Stimulated activated naive CD8-positive, alpha-beta T cell treated with anti-CD3 and anti-CD28 coated beads, Interleukin-15, amount 100 ng/mL, for 72 hours (primary cell): ENCODE measurements around the gene SCN7A.

Experiments
- ATAC-seq: fragments of 150-1000 bp; cut with Tn5 transposase; 2 replicates; pipeline ENCODE4 v1.10.0; 2021; ENCODE audit warnings: mild to moderate bottlenecking, moderate library complexity
- DNase-seq, 2 donors: peaks; one replicate each; pipeline ENCODE4 v3.0.0; 2021 to 2022
- H3K27ac Mint-ChIP-seq, 2 donors: one replicate each; pipeline ENCODE4 v1.8.0; 2022; ENCODE audit warnings: mild to moderate bottlenecking in 2 of 2, mixed read lengths in 2 of 2, moderate library complexity in 2 of 2
- H3K27me3 Mint-ChIP-seq: one replicate; pipeline ENCODE4 v1.8.0; 2022; ENCODE audit warnings: mixed read lengths
- H3K4me1 Mint-ChIP-seq: one replicate; pipeline ENCODE4 v1.8.0; 2022; ENCODE audit warnings: mild to moderate bottlenecking, mixed read lengths
- H3K4me3 Mint-ChIP-seq, 2 donors: one replicate each; pipeline ENCODE4 v1.8.0; 2022; ENCODE audit warnings: mild to moderate bottlenecking in 2 of 2, mixed read lengths in 2 of 2, moderate library complexity in 1 of 2
- H3K9me3 Mint-ChIP-seq, 2 donors: one replicate each; pipeline ENCODE4 v1.8.0; 2022; ENCODE audit warnings: mixed read lengths in 2 of 2

SCN7A gene

GRCh38 chr2:166384774-166385173 is 109.3 kb downstream of the SCN7A start:
- H3K9me3 Mint-ChIP-seq, result no peaks in the 10 kb centered on the region
- ATAC-seq, result no peak

GRCh38 chr2:166382448-166382847 is 111.6 kb downstream of the SCN7A start:
- Mint-ChIP-seq H3K4me1 (no peaks in the 10 kb centered on the region), H3K4me3 (no peak overlapping the region), H3K27me3 (peaks cover 11% of the 10 kb centered on the region), H3K9me3 (no peaks in the 10 kb centered on the region), H3K27ac (no peak overlapping the region)
- no peak for DNase-seq
- ATAC-seq, result no peak

More at GRCh38 chr2:166384774-166385173, 109.3 kb downstream of the SCN7A start:
- no peak overlapping the region for H3K4me3 Mint-ChIP-seq
- H3K27ac Mint-ChIP-seq, result no peak overlapping the region
- no peak for DNase-seq
- H3K4me1 Mint-ChIP-seq, result no peaks in the 10 kb centered on the region
- H3K27me3 Mint-ChIP-seq, result no peaks in the 10 kb centered on the region

- Mint-ChIP-seq H3K27ac (no peak overlapping the region), H3K4me3 (no peak overlapping the region), H3K4me1 (peaks cover 7% of the 10 kb centered on the region), H3K9me3 (no peaks in the 10 kb centered on the region), H3K27me3 (peaks cover 23% of the 10 kb centered on the region)
- no peak for DNase-seq
- ATAC-seq, result no peak
Observed at GRCh38 chr2:166380615-166381014, 113.4 kb downstream of the SCN7A start.

GRCh38 chr2:166376873-166377272 is 117.2 kb downstream of the SCN7A start:
- peaks cover 44% of the 10 kb centered on the region for H3K27me3 Mint-ChIP-seq
- ATAC-seq (no peak), DNase-seq (no peak)
- H3K9me3 Mint-ChIP-seq, result no peaks in the 10 kb centered on the region
- H3K4me1 Mint-ChIP-seq, result peaks cover 17% of the 10 kb centered on the region
- H3K4me3 Mint-ChIP-seq, result no peak overlapping the region
- H3K27ac Mint-ChIP-seq, result no peak overlapping the region

GRCh38 chr2:166376488-166376828 is 117.6 kb downstream of the SCN7A start:
- H3K4me3 Mint-ChIP-seq, result peak overlapping the region; percentile 75 to 82
- no peaks in the 10 kb centered on the region for H3K9me3 Mint-ChIP-seq
- ATAC-seq (no peak), DNase-seq (no peak)
- H3K4me1 Mint-ChIP-seq, result peaks cover 17% of the 10 kb centered on the region
- peaks cover 44% of the 10 kb centered on the region for H3K27me3 Mint-ChIP-seq
- no peak overlapping the region for H3K27ac Mint-ChIP-seq

GRCh38 chr2:166375736-166376487 is 118.1 kb downstream of the SCN7A start, which contains the start of gene SCN9A:
TSS of gene SCN9A (minus strand) at chr2:166375944. CDS start at chr2:166311756, 64,188 bp downstream.
- no peaks in the 10 kb centered on the region for H3K9me3 Mint-ChIP-seq
- H3K4me3 Mint-ChIP-seq, result peak within 1 kb of the TSS; percentile 75 to 82
- peak; percentile 77 for ATAC-seq
- no peak within 1 kb of the TSS for H3K27ac Mint-ChIP-seq
- peaks cover 44% of the 10 kb centered on the region for H3K27me3 Mint-ChIP-seq
- DNase-seq, result peak; percentile 8 to 9
- H3K4me1 Mint-ChIP-seq, result peaks cover 17% of the 10 kb centered on the region

GRCh38 chr2:166375195-166375735 is 118.8 kb downstream of the SCN7A start:
- peak; percentile 22 for ATAC-seq
- peaks cover 17% of the 10 kb centered on the region for H3K4me1 Mint-ChIP-seq
- H3K27me3 Mint-ChIP-seq, result peaks cover 44% of the 10 kb centered on the region
- H3K9me3 Mint-ChIP-seq, result no peaks in the 10 kb centered on the region
- peak overlapping the region; percentile 75 to 82 for H3K4me3 Mint-ChIP-seq
- DNase-seq, result peak in 1 of 2 donors; percentile 8
- no peak overlapping the region for H3K27ac Mint-ChIP-seq

GRCh38 chr2:166373951-166374350 is 120.1 kb downstream of the SCN7A start:
- Mint-ChIP-seq H3K9me3 (no peaks in the 10 kb centered on the region), H3K27me3 (peaks cover 44% of the 10 kb centered on the region), H3K4me1 (peaks cover 17% of the 10 kb centered on the region), H3K27ac (no peak overlapping the region), H3K4me3 (no peak overlapping the region)
- ATAC-seq (no peak), DNase-seq (no peak)

GRCh38 chr2:166373539-166373938 is 120.5 kb downstream of the SCN7A start:
- ATAC-seq (no peak), DNase-seq (no peak)
- Mint-ChIP-seq H3K27me3 (peaks cover 44% of the 10 kb centered on the region), H3K4me1 (peaks cover 17% of the 10 kb centered on the region), H3K4me3 (no peak overlapping the region), H3K9me3 (no peaks in the 10 kb centered on the region), H3K27ac (no peak overlapping the region)

GRCh38 chr2:166373105-166373504 is 120.9 kb downstream of the SCN7A start:
- peaks cover 17% of the 10 kb centered on the region for H3K4me1 Mint-ChIP-seq
- no peaks in the 10 kb centered on the region for H3K9me3 Mint-ChIP-seq
- H3K27ac Mint-ChIP-seq, result no peak overlapping the region
- H3K4me3 Mint-ChIP-seq, result no peak overlapping the region
- no peak for ATAC-seq
- peaks cover 39% of the 10 kb centered on the region for H3K27me3 Mint-ChIP-seq
- no peak for DNase-seq

GRCh38 chr2:166372046-166372445 is 122.0 kb downstream of the SCN7A start:
- ATAC-seq, result no peak
- Mint-ChIP-seq H3K27ac (no peak overlapping the region), H3K9me3 (no peaks in the 10 kb centered on the region)

GRCh38 chr2:166365803-166366420 is 128.1 kb downstream of the SCN7A start:
- Mint-ChIP-seq H3K27me3 (no peaks in the 10 kb centered on the region), H3K9me3 (no peaks in the 10 kb centered on the region)

More at GRCh38 chr2:166372046-166372445, 122.0 kb downstream of the SCN7A start:
- Mint-ChIP-seq H3K4me3 (no peak overlapping the region), H3K4me1 (peaks cover 17% of the 10 kb centered on the region), H3K27me3 (peaks cover 30% of the 10 kb centered on the region)
- no peak for DNase-seq

GRCh38 chr2:166365239-166365638 is 128.8 kb downstream of the SCN7A start:
- no peak overlapping the region for H3K4me3 Mint-ChIP-seq
- DNase-seq (no peak), ATAC-seq (no peak)
- no peaks in the 10 kb centered on the region for H3K9me3 Mint-ChIP-seq
- no peaks in the 10 kb centered on the region for H3K4me1 Mint-ChIP-seq
- H3K27me3 Mint-ChIP-seq, result no peaks in the 10 kb centered on the region
- H3K27ac Mint-ChIP-seq, result no peak overlapping the region

More at GRCh38 chr2:166365803-166366420, 128.1 kb downstream of the SCN7A start:
- ATAC-seq (no peak), DNase-seq (no peak)
- no peak overlapping the region for H3K27ac Mint-ChIP-seq
- no peaks in the 10 kb centered on the region for H3K4me1 Mint-ChIP-seq
- no peak overlapping the region for H3K4me3 Mint-ChIP-seq

GRCh38 chr2:166364476-166365161 is 129.4 kb downstream of the SCN7A start:
- H3K27ac Mint-ChIP-seq, result no peak overlapping the region
- no peaks in the 10 kb centered on the region for H3K4me1 Mint-ChIP-seq
- ATAC-seq, result no peak
- no peak overlapping the region for H3K4me3 Mint-ChIP-seq
- no peaks in the 10 kb centered on the region for H3K27me3 Mint-ChIP-seq
- H3K9me3 Mint-ChIP-seq, result no peaks in the 10 kb centered on the region
- DNase-seq, result no peak

- no peaks in the 10 kb centered on the region for H3K27me3 Mint-ChIP-seq
- ATAC-seq, result no peak
- DNase-seq, result no peak
- H3K9me3 Mint-ChIP-seq, result no peaks in the 10 kb centered on the region
- H3K4me3 Mint-ChIP-seq, result no peak overlapping the region
- no peak overlapping the region for H3K27ac Mint-ChIP-seq
- H3K4me1 Mint-ChIP-seq, result no peaks in the 10 kb centered on the region
Observed at GRCh38 chr2:166361351-166362153, 132.5 kb downstream of the SCN7A start.
